ENCODE data around the gene DRAXIN. TPM values are rescaled to one million over a fixed set of nuclear protein-coding genes. Genes with fewer than 3 reads are reported as not detected.
A peak's percentile ranks its signal among the peaks of the same experiment; 100 is the strongest.

DRAXIN gene
- total RNA-seq, 1 experiment from 2014 or later, result 0.36 TPM

DNA sequence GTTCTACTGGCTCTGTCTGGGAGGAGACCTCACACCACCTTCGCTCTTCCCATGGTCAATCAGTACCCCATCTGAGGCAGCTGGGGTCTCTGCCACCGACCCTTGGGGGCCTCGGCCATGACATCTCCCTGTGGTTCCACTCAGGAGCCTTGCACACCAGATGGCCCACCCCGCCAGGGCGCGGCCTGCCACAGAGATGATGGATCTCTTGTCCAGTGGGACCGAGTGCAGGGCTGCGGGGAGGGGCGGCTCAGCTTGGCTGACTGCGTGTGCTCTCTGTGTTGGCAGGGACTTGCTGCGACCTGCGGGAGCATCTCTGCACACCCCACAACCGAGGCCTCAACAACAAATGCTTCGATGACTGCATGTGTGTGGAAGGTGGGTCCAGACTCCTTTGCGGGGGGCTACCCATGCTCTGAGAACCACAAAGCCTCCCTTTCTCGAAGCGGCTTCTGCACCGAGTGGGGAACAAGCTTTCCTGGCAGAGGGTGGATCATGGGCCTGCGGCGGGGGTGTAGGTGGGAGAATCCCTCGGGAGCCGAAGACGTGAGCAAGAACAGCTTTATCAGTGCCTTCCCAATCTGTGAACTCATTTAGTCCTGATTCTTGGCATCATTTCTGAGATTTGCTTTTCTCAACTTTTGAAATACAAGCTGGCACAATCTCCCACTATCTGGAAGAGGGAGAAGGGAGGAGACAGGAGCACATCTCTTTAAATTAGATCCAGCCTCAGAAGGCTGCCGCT lies 23.5 kb downstream of the DRAXIN start:
- Histone ChIP-seq H3K9me3 (no peaks in the 10 kb centered on the region), H3K4me3 (no peak overlapping the region), H3K36me3 (no peaks in the 10 kb centered on the region), H3K27me3 (0 out of 2 replicates have a peak, but pooled peaks cover 4% of the 10 kb centered on the region)
- no peak for DNase-seq

- H3K9me3 ChIP-seq, result no peaks in the 10 kb centered on the region
- H3K36me3 ChIP-seq, result no peaks in the 10 kb centered on the region
- 0 out of 2 replicates have a peak, but pooled peaks cover 4% of the 10 kb centered on the region for H3K27me3 ChIP-seq
- peak; percentile 35 for DNase-seq
- peak overlapping the region; percentile 21 for H3K4me3 ChIP-seq
Measured at GRCh38 chr1:11719313-11720032, 28.0 kb downstream of the DRAXIN start.

GRCh38 chr1:11720033-11720376 lies 28.5 kb downstream of the DRAXIN start:
- no peak overlapping the region for H3K4me3 ChIP-seq
- DNase-seq, result no peak
- 0 out of 2 replicates have a peak, but pooled peaks cover 4% of the 10 kb centered on the region for H3K27me3 ChIP-seq
- no peaks in the 10 kb centered on the region for H3K9me3 ChIP-seq
- H3K36me3 ChIP-seq, result no peaks in the 10 kb centered on the region

GRCh38 chr1:11720525-11720924 lies 29.0 kb downstream of the DRAXIN start:
- H3K36me3 ChIP-seq, result no peaks in the 10 kb centered on the region

GRCh38 chr1:11721311-11721710 lies 29.8 kb downstream of the DRAXIN start:
- no peaks in the 10 kb centered on the region for H3K9me3 ChIP-seq
- 0 out of 2 replicates have a peak, but pooled peaks cover 4% of the 10 kb centered on the region for H3K27me3 ChIP-seq
- no peak overlapping the region for H3K4me3 ChIP-seq
- DNase-seq, result no peak
- no peaks in the 10 kb centered on the region for H3K36me3 ChIP-seq

More at GRCh38 chr1:11720525-11720924, 29.0 kb downstream of the DRAXIN start:
- Histone ChIP-seq H3K27me3 (0 out of 2 replicates have a peak, but pooled peaks cover 4% of the 10 kb centered on the region), H3K9me3 (no peaks in the 10 kb centered on the region), H3K4me3 (no peak overlapping the region)
- DNase-seq, result no peak

GRCh38 chr1:11722538-11722937 lies 31.0 kb downstream of the DRAXIN start:
- Histone ChIP-seq H3K4me3 (no peak overlapping the region), H3K9me3 (no peaks in the 10 kb centered on the region), H3K36me3 (no peaks in the 10 kb centered on the region), H3K27me3 (0 out of 2 replicates have a peak, but pooled peaks cover 4% of the 10 kb centered on the region)
- DNase-seq, result no peak

GRCh38 chr1:11725616-11726015 lies 34.1 kb downstream of the DRAXIN start:
- Histone ChIP-seq H3K9me3 (no peaks in the 10 kb centered on the region), H3K36me3 (no peaks in the 10 kb centered on the region), H3K27me3 (no peaks in the 10 kb centered on the region), H3K4me3 (no peak overlapping the region)
- DNase-seq, result no peak

GRCh38 chr1:11727119-11727518 lies 35.6 kb downstream of the DRAXIN start:
- Histone ChIP-seq H3K4me3 (no peak overlapping the region), H3K27me3 (no peaks in the 10 kb centered on the region), H3K9me3 (no peaks in the 10 kb centered on the region), H3K36me3 (no peaks in the 10 kb centered on the region)
- DNase-seq, result no peak

GRCh38 chr1:11728126-11728806 lies 36.8 kb downstream of the DRAXIN start:
- no peaks in the 10 kb centered on the region for H3K36me3 ChIP-seq
- no peaks in the 10 kb centered on the region for H3K27me3 ChIP-seq
- no peak overlapping the region for H3K4me3 ChIP-seq
- no peaks in the 10 kb centered on the region for H3K9me3 ChIP-seq
- no peak for DNase-seq

DNA sequence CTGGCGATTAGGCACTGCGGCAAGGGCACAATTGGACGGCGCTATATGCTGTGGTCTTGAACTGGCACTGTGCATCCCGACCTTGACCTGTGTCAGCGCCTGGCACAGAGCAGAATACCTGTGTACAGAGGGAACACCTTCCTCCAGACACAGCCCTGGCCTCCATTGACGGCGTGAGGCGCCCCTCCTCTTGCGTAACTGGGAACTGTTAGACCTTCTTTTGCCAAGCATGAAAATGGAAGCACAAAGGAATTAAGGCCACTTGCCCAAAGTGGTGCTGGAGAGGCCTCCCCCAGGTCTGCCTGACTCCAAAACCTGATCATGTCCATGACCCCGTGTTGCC lies 37.6 kb downstream of the DRAXIN start:
- no peaks in the 10 kb centered on the region for H3K36me3 ChIP-seq
- H3K9me3 ChIP-seq, result no peaks in the 10 kb centered on the region
- H3K27me3 ChIP-seq, result no peaks in the 10 kb centered on the region
- no peak for DNase-seq
- H3K4me3 ChIP-seq, result no peak overlapping the region

- no peak for DNase-seq
- H3K36me3 ChIP-seq, result no peaks in the 10 kb centered on the region
- no peak overlapping the region for H3K4me3 ChIP-seq
- H3K27me3 ChIP-seq, result no peaks in the 10 kb centered on the region
- H3K9me3 ChIP-seq, result no peaks in the 10 kb centered on the region
Measured at GRCh38 chr1:11729498-11730428, 38.3 kb downstream of the DRAXIN start.

DNA sequence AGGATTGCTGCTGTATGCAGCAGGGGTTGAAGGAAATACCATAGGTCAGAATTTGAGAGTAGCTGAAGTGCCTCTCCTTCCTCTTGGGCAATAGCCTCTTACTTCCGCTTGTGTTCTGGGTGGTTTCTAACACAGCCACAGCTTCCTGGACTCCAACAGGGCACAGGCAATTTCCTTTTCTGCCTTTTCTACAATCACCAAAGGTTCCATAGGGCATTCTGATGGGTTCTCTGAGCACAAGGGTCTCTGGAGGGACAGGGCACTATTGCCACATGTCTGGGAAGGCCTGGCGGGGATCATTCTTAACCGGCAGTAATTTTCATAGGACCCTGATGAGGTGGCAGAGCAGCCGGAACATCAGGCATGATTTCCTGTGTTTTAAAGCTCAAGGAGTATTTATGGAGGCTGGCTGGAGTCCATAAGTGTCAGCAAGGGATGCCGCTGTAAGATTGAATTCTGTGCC lies 39.0 kb downstream of the DRAXIN start:
- Histone ChIP-seq H3K9me3 (no peaks in the 10 kb centered on the region), H3K27me3 (no peaks in the 10 kb centered on the region), H3K36me3 (no peaks in the 10 kb centered on the region), H3K4me3 (no peak overlapping the region)
- DNase-seq, result no peak

GRCh38 chr1:11731691-11732283 lies 40.3 kb downstream of the DRAXIN start:
- Histone ChIP-seq H3K4me3 (peak overlapping the region; percentile 46), H3K36me3 (no peaks in the 10 kb centered on the region), H3K9me3 (no peaks in the 10 kb centered on the region), H3K27me3 (no peaks in the 10 kb centered on the region)
- DNase-seq, result peak; percentile 77

- no peaks in the 10 kb centered on the region for H3K9me3 ChIP-seq
- no peak for DNase-seq
- H3K4me3 ChIP-seq, result no peak overlapping the region
- no peaks in the 10 kb centered on the region for H3K27me3 ChIP-seq
- H3K36me3 ChIP-seq, result no peaks in the 10 kb centered on the region
Measured at GRCh38 chr1:11733306-11733705, 41.8 kb downstream of the DRAXIN start.

- no peak for DNase-seq
- no peaks in the 10 kb centered on the region for H3K27me3 ChIP-seq
- no peaks in the 10 kb centered on the region for H3K36me3 ChIP-seq
- no peaks in the 10 kb centered on the region for H3K9me3 ChIP-seq
- H3K4me3 ChIP-seq, result peak overlapping the region; percentile 82
Measured at GRCh38 chr1:11735531-11735853, 44.0 kb downstream of the DRAXIN start.
